ENCODE measurements around the gene PDILT.

GRCh38 chr16:20349615-20350014, 54.9 kb downstream of the PDILT start:
- TF ChIP-seq POLR2A (IDR thresholded peaks at IDR 0.05; ENCODE audit: low read depth, low read length) (no peak), TAF1 (IDR thresholded peaks at IDR 0.05; ENCODE audit: low read depth, low read length) (no peak), POLR2AphosphoS5 (IDR thresholded peaks at IDR 0.05; ENCODE audit: low read depth, low read length) (no peak), PAX5 (IDR thresholded peaks at IDR 0.05; ENCODE audit: insufficient read depth, low read length, severe bottlenecking) (no peak), SPI1 (IDR thresholded peaks at IDR 0.05; ENCODE audit: low read depth, low read length) (no peak)

Measured in GM12891 (cell line).